Panc1 (cell line): ENCODE data around the gene PRKAG2. TPM values are rescaled to one million over a fixed set of nuclear protein-coding genes. Genes with fewer than 3 reads are reported as not detected.

Experiments used
- ATAC-seq: fragments of 200-7000 bp; cut with Tn5 transposase; 2 replicates; pipeline ENCODE4 v1.9.1; 2020; ENCODE audit warnings: mild to moderate bottlenecking, moderate library complexity
- BruUV-seq: library from RNA; stranded (reverse); fragments of 400-500 nt; replicated peaks from 2 replicates; lab custom pipeline; 2021; lab: Mats Ljungman, UMichigan
- CTCF ChIA-PET: fragments of 300-600 bp; sonication (Branson Sonifier 250); formaldehyde crosslinking; loops from one replicate; lab custom pipeline; 2022; ENCODE audit warnings: antibody characterized with exemption; lab: Charles Lee
- POLR2A ChIA-PET: fragments of 300-600 bp; sonication (Branson Sonifier 250); formaldehyde crosslinking; loops from one replicate; lab custom pipeline; 2022; ENCODE audit warnings: antibody characterized with exemption; lab: Charles Lee
- DNase-seq: peaks from one replicate; pipeline ENCODE4 v3.0.0-alpha.2; 2010; ENCODE audit warnings: low read depth, low spot score
- H3K27ac ChIP-seq: 2 replicates; pipeline ENCODE4 v1.5.1; 2011; ENCODE audit warnings: mild to moderate bottlenecking, low read length, inconsistent platforms
- H3K27me3 ChIP-seq: fragments of 200-500 bp; sonication (Bioruptor generic); 2 replicates; pipeline ENCODE4 v1.6.0; 2014; ENCODE audit warnings: low read length, inconsistent platforms; ENCODE audit not compliant: control insufficient read depth, insufficient read depth
- H3K36me3 ChIP-seq: fragments of 200-500 bp; sonication (Bioruptor generic); 2 replicates; pipeline ENCODE4 v1.5.1; 2014; ENCODE audit warnings: inconsistent platforms, mild to moderate bottlenecking, low read length, moderate library complexity; ENCODE audit not compliant: control insufficient read depth, insufficient read depth
- H3K4me1 ChIP-seq: 2 replicates; pipeline ENCODE4 v1.5.1; 2011; ENCODE audit warnings: inconsistent platforms, mild to moderate bottlenecking, low read length, moderate library complexity; ENCODE audit not compliant: control insufficient read depth, insufficient read depth
- H3K4me3 ChIP-seq, 2 experiments: 2 replicates each; pipeline ENCODE4 v1.5.1; 2011 to 2012; ENCODE audit warnings: low read depth in 2 of 2, low read length in 2 of 2, mild to moderate bottlenecking in 2 of 2, inconsistent platforms in 1 of 2, moderate library complexity in 1 of 2
- H3K9me3 ChIP-seq: fragments of 200-500 bp; sonication (Bioruptor generic); 2 replicates; pipeline ENCODE4 v1.5.1; 2014; ENCODE audit warnings: low read depth, mild to moderate bottlenecking, inconsistent platforms, low read length, moderate library complexity; ENCODE audit not compliant: control insufficient read depth, insufficient read depth
- CTCF ChIP-seq: fragments of 450-650 bp; IDR thresholded peaks from 2 replicates; pipeline ENCODE4 v1.5.1; 2017; ENCODE audit warnings: mild to moderate bottlenecking
- POLR2AphosphoS5 ChIP-seq: IDR thresholded peaks from 2 replicates; pipeline ENCODE4 v1.6.1; 2012; ENCODE audit warnings: mild to moderate bottlenecking, low read depth, low read length, moderate library complexity
- REST ChIP-seq, 2 experiments: IDR thresholded peaks; 2 replicates each; pipeline ENCODE4 v1.6.1; 2011 to 2012; ENCODE audit warnings: low read depth in 2 of 2, control low read depth in 1 of 2, low read length in 1 of 2, mild to moderate bottlenecking in 1 of 2, moderate library complexity in 1 of 2; ENCODE audit not compliant: insufficient read depth in 1 of 2
- SIN3A ChIP-seq: IDR thresholded peaks from 2 replicates; pipeline ENCODE4 v1.6.1; 2012; ENCODE audit warnings: low read depth, mild to moderate bottlenecking, low read length, moderate library complexity, borderline replicate concordance; ENCODE audit not compliant: insufficient read depth
- TCF7L2 ChIP-seq: IDR thresholded peaks from 2 replicates; pipeline ENCODE4 v1.6.1; 2011; ENCODE audit warnings: mild to moderate bottlenecking, low read depth, low read length, inconsistent platforms
- in situ Hi-C: cut with HindIII; loops from 2 replicates; pipeline ENCODE4 v1.10.0; 2016; ENCODE audit warnings: low sequenced_read_pairs, low pct_unique_long_range_greater_than_20kb
- intact Hi-C: fragments of 100-400 bp; cut with micrococcal nuclease; formaldehyde crosslinking; loops from one replicate; pipeline ENCODE4 v1.10.0; 2022; ENCODE audit not compliant: unreplicated experiment
- total RNA-seq: library from RNA; stranded (reverse); gene quantifications from one replicate; pipeline ENCODE4 v1.2.1, GENCODE V29; 2021; ENCODE audit not compliant: unreplicated experiment

Gene PRKAG2
- total RNA-seq, 1 experiment from 2014 or later = 71.6 TPM

- Histone ChIP-seq H3K27ac (no peak overlapping the region), H3K36me3 (no peaks in the 10 kb centered on the region), H3K4me1 (peaks cover 11% of the 10 kb centered on the region), H3K9me3 (no peaks in the 10 kb centered on the region), H3K27me3 (no peaks in the 10 kb centered on the region), H3K4me3 (no peak overlapping the region)
- intact Hi-C loops (no loop called here), in situ Hi-C loops (no loop called here)
- ChIA-PET POLR2A (no interaction called here), CTCF (no interaction called here)
- no peak for ATAC-seq
- BruUV-seq = no TSS peak
- DNase-seq = no peak
- no peak for TF ChIP-seq CTCF
- TF ChIP-seq TCF7L2 = no peak
- TF ChIP-seq POLR2AphosphoS5 = no peak
- TF ChIP-seq SIN3A = no peak
Measured at GRCh38 chr7:151849008-151849878, 27.7 kb downstream of the PRKAG2 start.

- no peak overlapping the region for H3K4me3 ChIP-seq
- no peaks in the 10 kb centered on the region for H3K36me3 ChIP-seq
- in situ Hi-C loops = no loop called here
- CTCF ChIA-PET = no interaction called here
- no peaks in the 10 kb centered on the region for H3K9me3 ChIP-seq
- DNase-seq (no peak), ATAC-seq (no peak)
- H3K4me1 ChIP-seq = peaks cover 9% of the 10 kb centered on the region
- POLR2A ChIA-PET = no interaction called here
- intact Hi-C loops = no loop called here
- TF ChIP-seq SIN3A (no peak), REST (IDR thresholded peaks at IDR 0.05; ENCODE audit: insufficient read depth in 1 of 2, low read depth in 2 of 2, low read length in 1 of 2) (no peak), POLR2AphosphoS5 (no peak), CTCF (no peak), TCF7L2 (no peak)
- H3K27me3 ChIP-seq = no peaks in the 10 kb centered on the region
- BruUV-seq = no TSS peak
- H3K27ac ChIP-seq = no peak overlapping the region
Measured at GRCh38 chr7:151847681-151848081, 29.2 kb downstream of the PRKAG2 start.
